T-cell (primary cell): ENCODE data around the gene HSD11B2. TPM values are rescaled to one million over a fixed set of nuclear protein-coding genes. Genes with fewer than 3 reads are reported as not detected.
A peak's percentile ranks its signal among the peaks of the same experiment; 100 is the strongest.

Experiments
- ATAC-seq, 4 experiments: fragments of 200-7000 bp in 3 of 4; fragments of 150-1000 bp in 1 of 4; cut with Tn5 transposase; replicated peaks in 1 of 4; 1 replicate in 3 of 4; 2 replicates in 1 of 4; pipeline ENCODE4 v1.10.0; 2021; ENCODE audit warnings: moderate library complexity in 3 of 4, mild to moderate bottlenecking in 2 of 4, moderate number of reproducible peaks in 1 of 4
- CTCF ChIA-PET, 2 donors: fragments of 300-600 bp; sonication (Branson Sonifier 250); formaldehyde crosslinking; loops; one replicate each; lab custom pipeline; 2022; ENCODE audit warnings: antibody characterized with exemption in 2 of 2; lab: Charles Lee
- POLR2A ChIA-PET, 2 donors: fragments of 300-600 bp; sonication (Branson Sonifier 250); formaldehyde crosslinking; loops; one replicate each; lab custom pipeline; 2022; ENCODE audit warnings: antibody characterized with exemption in 2 of 2; lab: Charles Lee
- DNase-seq, 35 experiments: peaks; one replicate each; pipeline versions ENCODE4 v3.0.0 to v3.0.0-alpha.2; 2013 to 2023
- H3K27ac ChIP-seq: one replicate; pipeline ENCODE4 v1.5.1; 2013; ENCODE audit warnings: low read length
- H3K27me3 ChIP-seq, 2 experiments: replicated peaks in 1 of 2; 1 replicate in 1 of 2; 2 replicates in 1 of 2; pipeline versions ENCODE4 v1.6.1 to v1.7.0; 2013; ENCODE audit warnings: low read length in 1 of 2, mixed read lengths in 1 of 2; ENCODE audit not compliant: control insufficient read depth in 2 of 2, insufficient read depth in 2 of 2; ENCODE audit errors: extremely low read depth in 1 of 2
- H3K36me3 ChIP-seq, 2 donors: 1 replicate in 1 of 2; 2 replicates in 1 of 2; pipeline versions ENCODE4 v1.6.1 to v1.7.0; 2013; ENCODE audit warnings: low read length in 1 of 2; ENCODE audit not compliant: control insufficient read depth in 2 of 2, insufficient read depth in 1 of 2; ENCODE audit errors: extremely low read depth in 1 of 2
- H3K4me1 ChIP-seq, 2 experiments: 1 replicate in 1 of 2; 2 replicates in 1 of 2; pipeline versions ENCODE4 v1.6.1 to v1.7.0; 2013; ENCODE audit warnings: low read length in 2 of 2, mixed read lengths in 1 of 2; ENCODE audit not compliant: insufficient read depth in 2 of 2, control insufficient read depth in 1 of 2; ENCODE audit errors: extremely low read depth in 1 of 2
- H3K4me3 ChIP-seq, 2 donors: 1 replicate in 1 of 2; 2 replicates in 1 of 2; pipeline versions ENCODE4 v1.5.1 to v1.7.0; 2013; ENCODE audit warnings: mild to moderate bottlenecking in 2 of 2, low read length in 1 of 2, moderate library complexity in 1 of 2; ENCODE audit not compliant: control insufficient read depth in 1 of 2; ENCODE audit errors: extremely low read depth in 1 of 2
- H3K9me3 ChIP-seq: 2 replicates; pipeline ENCODE4 v1.7.0; 2013
- H3K27ac Mint-ChIP-seq, 2 donors: one replicate each; pipeline ENCODE4 v1.8.0; 2020 to 2021; ENCODE audit warnings: mild to moderate bottlenecking in 2 of 2, mixed read lengths in 2 of 2
- H3K27me3 Mint-ChIP-seq, 2 donors: one replicate each; pipeline ENCODE4 v1.8.0; 2021 to 2022; ENCODE audit warnings: mixed read lengths in 2 of 2
- H3K36me3 Mint-ChIP-seq: one replicate; pipeline ENCODE4 v1.8.0; 2021; ENCODE audit warnings: mixed read lengths
- H3K4me1 Mint-ChIP-seq, 3 donors: one replicate each; pipeline ENCODE4 v1.8.0; 2020 to 2022; ENCODE audit warnings: mixed read lengths in 3 of 3, mild to moderate bottlenecking in 1 of 3
- H3K4me3 Mint-ChIP-seq, 3 donors: one replicate each; pipeline ENCODE4 v1.8.0; 2020 to 2022; ENCODE audit warnings: mild to moderate bottlenecking in 3 of 3, mixed read lengths in 3 of 3, moderate library complexity in 3 of 3
- H3K9me3 Mint-ChIP-seq, 3 donors: one replicate each; pipeline ENCODE4 v1.8.0; 2020 to 2022; ENCODE audit warnings: mixed read lengths in 3 of 3
- WGBS: methylation state at CpG from one replicate; pipeline ENCODE4 v1.1.5; 2013; ENCODE audit warnings: missing lambda C conversion rate; ENCODE audit not compliant: insufficient coverage; 5-methylcytosine and 5-hydroxymethylcytosine counted together
- total RNA-seq, 35 experiments: library from RNA in 6 of 35; stranded (reverse) in 6 of 35; fragments of 120-200 nt in 1 of 35; gene quantifications; one replicate each; pipeline versions ENCODE4 v1.2.1 to v1.2.4 and lab custom pipeline; 2013 to 2026

Gene HSD11B2
- total RNA-seq, 5 donors from 2014 or later (not counting 1 experiment from before 2014, with no cell fraction given) = 0.20 to 0.32 (median 0.29) TPM; not detected in 2

- WGBS = 31% methylated on average over 42 of the region's 42 CpGs
- Mint-ChIP-seq H3K9me3 (no peaks in the 10 kb centered on the region), H3K36me3 (no peaks in the 10 kb centered on the region), H3K4me1 (peaks cover under 1 to 2% (median under 1%) of the 10 kb centered on the region in 3 donors), H3K27me3 (peaks cover 33 to 34% of the 10 kb centered on the region in 2 donors), H3K4me3 (no peak overlapping the region), H3K27ac (no peak overlapping the region)
- Histone ChIP-seq H3K9me3 (no peaks in the 10 kb centered on the region), H3K36me3 (no peaks in the 10 kb centered on the region), H3K4me1 (peaks cover 0 to 11% of the 10 kb centered on the region in 2 experiments), H3K27me3 (peaks cover 0 to 71% of the 10 kb centered on the region in 2 experiments), H3K4me3 (no peak overlapping the region), H3K27ac (no peak overlapping the region)
- ATAC-seq (peak; percentile 59 to 87 (median 66)), DNase-seq (peak in 20 of 35 experiments; percentile 9 to 62 (median 34))
- POLR2A ChIA-PET = no interaction called here
- CTCF ChIA-PET = interaction anchor here (0.6 to 1.2 kb wide), 3 partner anchors 139 to 949 kb away, joined by 3 to 6 read pairs (median 5); no protein-coding TSS in a partner anchor
These were observed 31.6 kb upstream of the HSD11B2 start for GRCh38 chr16:67399218-67399733.

DNA sequence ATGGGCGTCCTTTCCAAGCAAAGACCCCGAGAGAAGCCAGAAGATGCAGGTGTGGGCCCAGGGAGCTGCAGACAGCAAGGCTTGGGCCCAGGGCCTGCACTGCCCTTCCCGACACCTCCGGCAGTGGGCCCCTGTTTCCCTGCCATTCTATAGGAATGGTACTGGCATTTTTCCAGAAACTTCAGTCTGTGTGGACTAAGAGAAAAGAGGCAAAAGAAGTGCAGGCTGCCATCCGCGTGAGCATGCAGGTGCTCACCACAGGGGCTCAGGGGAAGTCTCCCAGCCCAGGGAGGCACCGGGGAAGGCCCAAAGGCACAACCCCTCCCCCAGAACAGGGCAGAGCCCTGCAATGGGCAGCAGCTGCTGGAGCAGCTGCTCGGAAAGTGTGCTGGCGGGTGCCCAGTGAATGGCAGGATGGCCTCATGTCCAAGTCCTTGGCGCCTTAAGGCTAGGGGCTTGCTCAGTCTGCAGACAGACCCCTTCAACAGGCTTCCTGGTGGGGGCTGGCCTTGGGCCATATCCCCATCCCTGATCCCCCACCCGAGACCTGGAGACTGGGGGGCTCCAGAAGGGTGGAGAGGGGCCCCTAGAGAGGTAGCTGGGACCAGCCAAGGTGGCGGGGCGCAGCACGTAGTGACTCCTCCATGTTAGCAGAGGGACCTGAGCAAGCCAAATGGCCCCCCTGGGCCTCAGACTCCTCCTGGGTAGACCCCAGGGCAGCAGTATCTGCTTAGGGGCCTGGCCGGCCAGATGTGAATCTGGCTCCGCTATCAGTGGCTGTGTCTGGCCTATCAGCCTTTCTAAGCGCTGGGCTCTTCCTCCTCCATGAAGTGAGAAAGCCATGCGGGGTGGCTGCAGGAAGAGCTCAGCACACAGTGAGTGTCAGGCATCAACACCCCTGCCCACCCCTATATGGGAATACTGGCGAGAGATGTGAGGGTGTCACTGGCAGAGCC lies 30.9 kb upstream of the HSD11B2 start:
- Histone ChIP-seq H3K27ac (no peak overlapping the region), H3K4me3 (no peak overlapping the region), H3K4me1 (peaks cover 0 to 5% of the 10 kb centered on the region in 2 experiments), H3K9me3 (no peaks in the 10 kb centered on the region), H3K27me3 (peaks cover 0 to 63% of the 10 kb centered on the region in 2 experiments), H3K36me3 (no peaks in the 10 kb centered on the region)
- Mint-ChIP-seq H3K4me3 (no peak overlapping the region), H3K36me3 (no peaks in the 10 kb centered on the region), H3K27ac (no peak overlapping the region), H3K9me3 (no peaks in the 10 kb centered on the region), H3K27me3 (peaks cover 30% of the 10 kb centered on the region in 2 donors), H3K4me1 (no peaks in the 10 kb centered on the region)
- POLR2A ChIA-PET = no interaction called here
- 74% methylated on average over 8 of the region's 19 CpGs for WGBS
- ATAC-seq (peak in 2 of 4 experiments; percentile 11 to 16), DNase-seq (no peak)
- CTCF ChIA-PET = interaction anchor here (0.6 to 1.2 kb wide), 4 partner anchors 42 to 948 kb away, joined by 3 to 6 read pairs (median 4); no protein-coding TSS in a partner anchor

DNA sequence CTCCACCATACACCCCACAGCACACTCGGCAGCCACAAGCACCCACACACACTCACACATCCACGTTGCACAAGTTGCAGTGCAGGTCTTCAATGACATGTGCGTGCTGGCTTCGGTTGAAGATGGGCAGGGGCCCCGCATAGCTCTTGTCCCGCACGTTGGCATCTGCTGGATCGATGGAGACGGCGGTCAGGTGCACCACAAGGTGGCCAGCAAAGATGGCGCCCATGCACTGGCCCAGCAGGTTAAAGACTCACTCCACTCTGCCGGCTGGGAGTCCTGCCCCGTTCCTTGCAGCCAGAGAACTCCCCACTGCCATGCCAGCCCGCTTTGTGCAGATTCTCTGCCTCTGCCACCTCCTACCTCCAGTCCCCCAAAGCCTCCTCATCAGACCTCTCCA lies 30.0 kb upstream of the HSD11B2 start:
- no peak for ATAC-seq
- WGBS = 90% methylated on average over 13 of the region's 14 CpGs
- DNase-seq = no peak

DNA sequence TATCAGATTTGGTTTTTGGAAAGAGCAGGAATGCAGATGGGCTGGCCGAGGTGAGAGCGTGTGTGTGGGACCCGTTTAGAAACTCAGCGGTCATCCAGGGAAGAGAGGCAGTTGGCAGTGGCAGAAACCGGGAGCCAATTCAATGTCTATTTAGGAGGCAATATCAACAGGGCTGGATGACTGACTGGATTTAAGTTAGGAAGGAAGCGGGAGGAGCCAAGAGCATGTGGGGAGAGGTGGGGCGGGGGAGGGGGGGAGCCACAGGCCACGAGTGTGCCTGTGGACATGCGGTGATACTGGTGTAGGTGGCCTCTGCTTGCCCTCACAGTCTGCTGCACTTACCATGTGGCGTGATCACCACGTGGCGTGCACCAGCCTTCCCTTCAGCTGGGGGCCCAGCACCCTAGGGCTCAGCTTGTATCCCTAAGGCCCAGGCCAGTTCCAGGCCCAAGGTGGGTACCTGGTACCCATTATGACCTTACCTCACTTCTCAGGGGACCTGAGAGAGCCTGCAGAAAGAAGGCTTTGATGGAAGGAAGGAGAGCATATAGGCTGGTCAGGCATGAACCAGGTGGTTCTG lies 26.9 kb upstream of the HSD11B2 start:
- DNase-seq = no peak
- H3K36me3 Mint-ChIP-seq = no peaks in the 10 kb centered on the region
- no peak for ATAC-seq
- ChIA-PET POLR2A (no interaction called here), CTCF (no interaction called here)
- no peaks in the 10 kb centered on the region for H3K4me1 Mint-ChIP-seq
- peaks cover 11 to 14% of the 10 kb centered on the region in 2 donors for H3K27me3 Mint-ChIP-seq
- Histone ChIP-seq H3K4me1 (peaks cover 0 to 5% of the 10 kb centered on the region in 2 experiments), H3K27me3 (peaks cover 0 to 38% of the 10 kb centered on the region in 2 experiments), H3K36me3 (no peaks in the 10 kb centered on the region), H3K4me3 (no peak overlapping the region), H3K27ac (no peak overlapping the region), H3K9me3 (no peaks in the 10 kb centered on the region)
- no peak overlapping the region for H3K4me3 Mint-ChIP-seq
- no peaks in the 10 kb centered on the region for H3K9me3 Mint-ChIP-seq
- H3K27ac Mint-ChIP-seq = no peak overlapping the region
- WGBS = 73% methylated on average over 9 of the region's 12 CpGs

More for the DNA sequence above, 30.0 kb upstream of the HSD11B2 start:
- no peak overlapping the region for H3K4me3 ChIP-seq
- Mint-ChIP-seq H3K27me3 (peaks cover 21 to 22% of the 10 kb centered on the region in 2 donors), H3K4me1 (no peaks in the 10 kb centered on the region), H3K36me3 (no peaks in the 10 kb centered on the region), H3K4me3 (no peak overlapping the region), H3K27ac (no peak overlapping the region), H3K9me3 (no peaks in the 10 kb centered on the region)
- H3K4me1 ChIP-seq = peaks cover 0 to 5% of the 10 kb centered on the region in 2 experiments
- CTCF ChIA-PET = interaction anchor here in 1 of 2 donors (0.6 to 1.2 kb wide), 2 partner anchors 43 to 48 kb away, joined by 3 read pairs; no protein-coding TSS in a partner anchor
- H3K36me3 ChIP-seq = no peaks in the 10 kb centered on the region
- H3K9me3 ChIP-seq = no peaks in the 10 kb centered on the region
- peaks cover 0 to 59% of the 10 kb centered on the region in 2 experiments for H3K27me3 ChIP-seq
- POLR2A ChIA-PET = no interaction called here
- H3K27ac ChIP-seq = no peak overlapping the region

DNA sequence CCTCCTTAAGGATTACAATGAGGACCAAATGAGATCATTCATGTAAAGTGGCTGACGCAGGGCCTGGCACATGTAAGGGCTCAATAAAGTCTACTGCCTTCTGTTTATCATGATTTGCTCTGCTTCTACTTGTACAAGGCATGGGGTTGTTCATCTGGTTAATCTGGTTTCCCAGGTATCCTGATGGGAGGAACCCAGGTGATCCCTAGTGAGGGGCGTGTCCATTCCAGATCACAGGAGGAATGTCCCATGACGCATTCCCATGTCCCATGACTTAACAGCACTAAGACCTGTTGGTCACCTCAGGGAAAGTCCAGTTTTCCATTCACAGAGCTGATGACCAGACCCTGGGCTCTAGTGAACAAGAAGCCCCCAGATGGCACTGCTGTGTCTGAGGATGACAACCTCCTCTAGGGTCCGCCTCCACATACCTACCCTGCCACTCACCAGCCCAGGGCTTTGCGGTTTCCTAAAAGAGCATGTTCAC lies 26.1 kb upstream of the HSD11B2 start:
- Histone ChIP-seq H3K27me3 (peaks cover 0 to 39% of the 10 kb centered on the region in 2 experiments), H3K4me1 (no peaks in the 10 kb centered on the region), H3K36me3 (no peaks in the 10 kb centered on the region), H3K9me3 (no peaks in the 10 kb centered on the region), H3K4me3 (no peak overlapping the region), H3K27ac (no peak overlapping the region)
- no peak overlapping the region for H3K4me3 Mint-ChIP-seq
- CTCF ChIA-PET = interaction anchor here in 1 of 2 donors (0.6 kb wide), 1 partner anchor 69 kb away, joined by 3 read pairs; no protein-coding TSS in a partner anchor
- 100% methylated on average over 3 of the region's 5 CpGs for WGBS
- DNase-seq = no peak
- peaks cover 14 to 16% of the 10 kb centered on the region in 2 donors for H3K27me3 Mint-ChIP-seq
- no peak overlapping the region for H3K27ac Mint-ChIP-seq
- no peaks in the 10 kb centered on the region for H3K36me3 Mint-ChIP-seq
- H3K4me1 Mint-ChIP-seq = no peaks in the 10 kb centered on the region
- POLR2A ChIA-PET = no interaction called here
- no peaks in the 10 kb centered on the region for H3K9me3 Mint-ChIP-seq
- no peak for ATAC-seq

DNA sequence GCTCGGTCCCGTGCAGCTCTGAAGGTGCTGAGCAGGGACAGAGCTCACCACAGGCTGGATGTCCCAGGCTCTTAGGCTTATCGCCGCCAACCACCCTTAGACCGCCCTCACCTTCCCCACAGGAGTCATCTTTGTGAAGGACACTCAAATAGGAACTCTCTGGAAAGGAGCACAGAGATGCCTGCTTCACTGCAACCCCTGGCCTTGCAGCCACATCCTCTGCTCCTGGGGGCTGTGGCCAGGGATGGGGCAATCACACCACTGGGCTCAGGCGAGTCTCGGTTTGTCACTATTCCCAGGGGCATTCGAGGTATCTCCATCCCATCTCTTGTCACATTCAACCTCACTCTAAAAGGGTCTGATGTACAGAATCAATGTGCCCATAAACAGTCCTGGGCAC lies 25.6 kb upstream of the HSD11B2 start:
- H3K9me3 Mint-ChIP-seq = no peaks in the 10 kb centered on the region
- no peaks in the 10 kb centered on the region for H3K9me3 ChIP-seq
- ChIA-PET CTCF (no interaction called here), POLR2A (no interaction called here)
- no peak overlapping the region for H3K4me3 ChIP-seq
- H3K4me1 Mint-ChIP-seq = no peaks in the 10 kb centered on the region
- peaks cover 0 to 38% of the 10 kb centered on the region in 2 experiments for H3K27me3 ChIP-seq
- no peaks in the 10 kb centered on the region for H3K4me1 ChIP-seq
- WGBS = 70% methylated on average over 4 of the region's 8 CpGs
- H3K27ac ChIP-seq = no peak overlapping the region
- no peaks in the 10 kb centered on the region for H3K36me3 ChIP-seq
- no peak for ATAC-seq
- DNase-seq = no peak
- no peak overlapping the region for H3K4me3 Mint-ChIP-seq
- no peak overlapping the region for H3K27ac Mint-ChIP-seq
- H3K27me3 Mint-ChIP-seq = peaks cover 14 to 16% of the 10 kb centered on the region in 2 donors
- no peaks in the 10 kb centered on the region for H3K36me3 Mint-ChIP-seq
